Kidney glomerular epithelial cell (primary cell): ENCODE measurements around the gene RNF5.
A peak's percentile ranks its signal among the peaks of the same experiment; 100 is the strongest.
"Not testable (repeated sequence)": the region's sequence is repeated elsewhere in the genome, so short reads cannot be mapped to it uniquely, and the experiment has no call there.

Source experiments
- DNase-seq: peaks from one replicate; lab custom pipeline; 2025; lab: John Stamatoyannopoulos, UW

The RNF5 gene

GRCh38 chr6:32189742-32190053 is 11.5 kb downstream of the RNF5 start:
- no peak for DNase-seq

GRCh38 chr6:32190054-32190851 is 12.0 kb downstream of the RNF5 start, which contains the start of gene PBX2:
TSS of gene PBX2 (minus strand) at chr6:32190202. CDS start at chr6:32189915, 287 bp downstream.
- DNase-seq: peak; percentile 83

- DNase-seq: no peak
Measured at GRCh38 chr6:32190911-32191677, 12.9 kb downstream of the RNF5 start.

GRCh38 chr6:32191696-32192607 is 13.7 kb downstream of the RNF5 start:
- no peak for DNase-seq

- no peak for DNase-seq
Measured at GRCh38 chr6:32192608-32193039, 14.4 kb downstream of the RNF5 start, which contains the start of gene GPSM3. TSS of gene GPSM3 (minus strand) at chr6:32192643. CDS start at chr6:32192513, 130 bp downstream.

- DNase-seq: not testable (repeated sequence)
Measured at GRCh38 chr6:32193096-32193495, 14.9 kb downstream of the RNF5 start.

- no peak for DNase-seq
Measured at GRCh38 chr6:32194388-32194787, 16.2 kb downstream of the RNF5 start.

- peak; percentile 27 for DNase-seq
Measured at GRCh38 chr6:32194825-32195651, 16.8 kb downstream of the RNF5 start.

- peak; percentile 96 for DNase-seq
Measured at GRCh38 chr6:32195652-32195901, 17.4 kb downstream of the RNF5 start.

- DNase-seq: peak; percentile 71
Measured at GRCh38 chr6:32195902-32196681, 17.9 kb downstream of the RNF5 start.

- DNase-seq: no peak
Measured at GRCh38 chr6:32196682-32197616, 18.7 kb downstream of the RNF5 start.

- DNase-seq: no peak
Measured at GRCh38 chr6:32198345-32198696, 20.1 kb downstream of the RNF5 start.

- DNase-seq: no peak
Measured at GRCh38 chr6:32198866-32199265, 20.7 kb downstream of the RNF5 start.

GRCh38 chr6:32200711-32201475 is 22.7 kb downstream of the RNF5 start:
- no peak for DNase-seq

GRCh38 chr6:32202186-32202585 is 24.0 kb downstream of the RNF5 start:
- DNase-seq: no peak

- DNase-seq: no peak
Measured at GRCh38 chr6:32203426-32204267, 25.4 kb downstream of the RNF5 start.

- no peak for DNase-seq
Measured at GRCh38 chr6:32204268-32204715, 26.1 kb downstream of the RNF5 start.

- no peak for DNase-seq
Measured at GRCh38 chr6:32208996-32209395, 30.8 kb downstream of the RNF5 start.
